Measurements from ENCODE around the gene INTS7.

- TF ChIP-seq CTCF (IDR thresholded peaks at IDR 0.05) (no peak), POLR2A (IDR thresholded peaks at IDR 0.05) (no peak)
Measured at GRCh38 chr1:211973541-211973940, 61.8 kb downstream of the INTS7 start.
